GM19372 (cell line): ENCODE results near the gene ZNF280B.
"Not testable (repeated sequence)": the region's sequence is repeated elsewhere in the genome, so short reads cannot be mapped to it uniquely, and the experiment has no call there.

ENCODE experiments used
- ATAC-seq: cut with Tn5 transposase; IDR thresholded peaks from one replicate; pipeline ENCODE4 v1.9.1; 2021; ENCODE audit warnings: mild to moderate bottlenecking, low read depth, moderate library complexity; ENCODE audit not compliant: unreplicated experiment

ZNF280B gene

DNA sequence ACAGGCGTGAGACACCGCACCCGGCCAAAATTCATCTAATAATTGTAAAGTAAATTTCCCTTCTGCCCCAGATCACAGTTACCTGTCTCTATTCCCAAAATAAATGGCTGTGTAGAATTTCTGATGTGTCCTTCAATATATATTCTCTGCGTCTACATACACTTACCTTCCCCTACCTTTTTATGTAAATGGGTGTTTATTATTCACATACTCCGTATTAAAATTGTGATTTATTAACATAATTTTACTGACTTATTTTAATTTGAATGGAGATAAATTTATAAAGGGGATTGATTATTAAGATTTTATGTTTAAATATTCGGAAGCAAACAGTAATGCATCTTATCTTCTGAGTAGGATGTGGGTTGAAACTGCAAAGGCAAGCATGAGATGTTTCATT is 28.0 kb upstream of the ZNF280B start:
- no peak for ATAC-seq

DNA sequence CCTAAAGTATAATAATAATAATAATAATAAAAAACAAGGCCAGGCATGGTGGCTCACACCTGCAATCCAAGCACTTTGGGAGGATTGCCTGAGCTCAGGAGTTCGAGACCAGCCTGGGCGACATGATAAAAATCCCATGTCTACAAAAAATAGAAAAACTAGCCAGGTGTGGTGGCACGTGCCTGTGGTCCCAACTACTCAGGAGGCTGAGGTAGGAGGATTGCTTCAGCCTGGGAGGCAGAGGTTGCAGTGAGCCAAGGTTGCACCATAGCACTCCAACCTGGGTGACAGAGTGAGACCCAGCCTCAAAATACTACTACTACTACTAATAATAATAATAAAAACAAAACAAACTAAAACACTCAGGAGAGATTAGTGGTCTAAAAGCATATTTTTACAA is 27.1 kb upstream of the ZNF280B start:
- no peak for ATAC-seq

DNA sequence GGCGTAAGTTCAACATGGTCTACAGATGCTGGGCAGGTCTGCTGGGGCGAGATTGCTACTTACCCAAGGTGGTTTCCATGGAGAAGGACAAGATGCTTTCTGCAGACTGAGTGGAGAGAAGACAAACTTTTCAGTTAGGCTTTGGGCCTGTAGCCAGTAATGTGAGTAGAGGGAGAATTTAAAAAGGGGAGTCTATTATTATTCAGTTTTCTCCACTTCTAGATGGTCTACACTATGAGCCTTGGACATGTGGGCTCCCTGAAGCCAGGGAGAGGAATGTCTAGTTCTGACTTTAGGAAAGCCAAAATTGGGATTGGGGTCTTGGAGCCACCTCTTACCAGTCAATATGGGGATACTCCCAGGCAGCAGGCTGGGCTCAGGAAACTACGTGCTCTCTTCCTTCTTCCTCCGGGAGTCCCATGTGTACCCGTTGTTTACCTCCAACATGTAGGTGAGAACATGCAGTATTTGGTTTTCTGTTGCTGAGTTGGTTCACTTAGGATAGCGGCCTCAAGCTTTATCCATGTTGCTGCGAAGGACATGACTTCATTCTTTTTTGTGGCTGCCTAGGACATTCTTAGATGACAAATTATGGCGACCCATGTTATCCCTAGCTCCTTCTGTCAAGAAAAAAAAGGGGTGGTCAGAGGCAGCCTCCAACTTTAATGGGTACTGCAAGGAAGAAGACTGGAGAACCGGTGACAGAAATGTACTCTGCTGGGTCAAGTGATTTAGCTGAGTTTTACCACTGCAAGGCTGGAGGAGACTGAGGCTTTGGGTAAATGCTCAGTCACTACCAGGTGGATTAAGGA is 26.3 kb upstream of the ZNF280B start:
- ATAC-seq, result no peak

DNA sequence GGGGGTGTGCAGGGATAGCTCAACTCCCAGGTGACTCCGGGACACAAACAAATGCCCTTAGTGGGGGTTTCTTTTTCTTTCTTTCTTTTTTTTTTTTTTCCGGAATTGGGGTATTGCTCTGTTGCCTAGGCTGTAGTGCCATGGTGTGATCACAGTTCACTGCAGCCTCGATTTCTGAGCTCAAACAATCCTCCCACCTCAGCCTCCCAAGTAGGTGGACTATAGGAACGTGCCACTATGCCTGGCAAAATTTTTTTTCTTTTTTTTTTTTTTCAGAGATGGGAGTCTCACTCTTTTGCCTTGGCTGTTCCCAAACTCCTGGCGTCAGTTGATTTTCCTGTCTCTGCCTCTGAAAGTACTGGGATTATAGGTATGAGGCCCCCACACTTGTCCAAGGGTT is 25.3 kb upstream of the ZNF280B start:
- ATAC-seq, result no peak

DNA sequence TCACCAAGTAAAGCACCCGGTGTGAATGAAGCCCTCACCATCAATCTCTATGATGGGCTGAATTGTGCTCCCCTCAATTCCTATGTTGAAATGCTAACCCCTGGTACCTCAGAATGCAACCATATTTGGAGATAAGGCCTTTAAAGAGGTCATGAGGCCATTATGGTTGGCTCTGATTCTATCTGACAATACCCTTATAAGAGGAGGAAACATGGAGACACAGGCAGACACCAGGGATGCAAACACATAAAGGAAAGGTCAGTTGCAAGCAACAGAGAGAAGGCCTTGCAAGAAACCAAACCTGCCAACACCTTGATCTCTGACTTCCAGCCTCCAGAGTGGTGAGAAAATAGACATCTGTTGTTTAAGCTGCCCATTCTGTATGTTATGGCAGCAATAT is 24.9 kb upstream of the ZNF280B start:
- no peak for ATAC-seq

DNA sequence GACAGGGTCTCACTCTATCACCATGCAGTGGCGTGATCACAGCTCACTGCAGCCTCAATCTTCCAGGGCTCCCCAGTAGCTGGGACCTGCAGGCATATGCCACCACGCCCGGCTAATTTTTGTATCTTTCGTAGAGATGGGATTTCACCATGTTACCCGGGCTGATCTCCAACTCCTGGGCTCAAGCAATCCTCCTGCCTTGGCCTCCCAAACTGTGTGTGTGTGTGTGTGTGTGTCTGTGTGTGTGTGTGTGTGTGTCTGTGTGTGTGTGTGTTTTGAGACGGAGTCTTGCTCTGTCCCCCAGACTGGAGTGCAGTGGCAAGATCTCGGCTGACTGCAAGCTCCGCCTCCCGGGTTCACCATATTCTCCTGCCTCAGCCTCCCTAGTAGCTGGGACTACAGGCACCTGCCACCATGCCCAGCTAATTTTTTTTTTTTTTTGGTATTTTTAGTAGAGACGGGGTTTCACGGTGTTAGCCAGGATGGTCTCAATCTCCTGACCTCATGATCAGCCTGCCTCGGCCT is 24.1 kb upstream of the ZNF280B start:
- not testable (repeated sequence) for ATAC-seq

DNA sequence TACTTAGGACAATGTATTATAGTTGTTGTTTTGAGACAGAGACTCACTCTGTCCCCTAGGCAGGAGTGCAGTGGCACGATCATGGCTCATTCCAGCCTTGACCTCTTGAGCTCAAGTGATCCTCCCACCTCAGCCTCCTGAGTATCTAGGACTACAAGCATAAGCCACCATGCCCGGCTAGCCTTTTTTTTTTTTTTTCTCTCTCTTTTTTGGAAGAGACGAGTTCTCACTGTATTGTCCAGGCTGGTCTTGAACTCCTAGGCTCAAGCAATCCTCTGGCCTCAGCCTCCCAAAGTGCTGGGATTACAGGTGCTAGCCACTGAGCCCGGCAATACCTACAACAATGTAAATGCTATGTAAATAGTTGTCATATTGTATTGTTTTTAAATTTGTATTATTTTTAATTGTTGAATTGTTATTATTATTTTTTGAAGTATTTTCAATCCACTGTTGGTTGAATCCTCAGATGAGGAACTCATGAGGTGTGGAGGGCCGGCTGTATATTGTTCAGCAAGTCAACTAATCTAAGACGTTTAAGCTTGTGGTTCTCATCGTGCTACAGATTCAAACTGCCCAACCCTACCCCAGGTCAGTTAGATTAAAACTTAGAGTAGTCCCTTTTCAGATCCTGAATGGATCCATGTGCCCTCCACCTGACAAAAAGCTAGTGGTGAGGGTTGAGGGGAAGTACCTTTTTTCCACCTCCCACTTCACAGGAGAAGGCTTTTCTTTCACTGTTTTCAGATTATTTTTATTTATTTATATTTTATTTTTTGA is 23.4 kb upstream of the ZNF280B start:
- ATAC-seq, result no peak

DNA sequence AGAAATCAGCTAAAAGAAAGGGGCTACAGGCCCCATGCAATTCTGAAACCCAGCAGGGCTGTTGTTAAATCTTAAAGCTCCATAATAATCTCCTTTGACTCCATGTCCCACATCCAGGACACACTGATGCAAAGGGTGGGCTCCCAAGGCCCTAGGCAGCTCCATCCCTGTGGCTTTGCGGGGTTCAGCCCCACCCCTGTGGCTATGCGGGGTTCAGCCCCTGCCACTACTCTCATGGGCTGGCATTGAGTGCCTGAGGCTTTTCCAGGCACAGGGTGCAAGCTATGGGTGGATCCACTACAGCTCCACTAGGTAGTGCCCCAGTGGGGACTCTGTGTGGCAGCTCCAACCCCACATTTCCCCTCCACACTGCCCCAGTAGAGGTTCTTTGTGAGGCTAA is 20.2 kb upstream of the ZNF280B start:
- no peak for ATAC-seq

DNA sequence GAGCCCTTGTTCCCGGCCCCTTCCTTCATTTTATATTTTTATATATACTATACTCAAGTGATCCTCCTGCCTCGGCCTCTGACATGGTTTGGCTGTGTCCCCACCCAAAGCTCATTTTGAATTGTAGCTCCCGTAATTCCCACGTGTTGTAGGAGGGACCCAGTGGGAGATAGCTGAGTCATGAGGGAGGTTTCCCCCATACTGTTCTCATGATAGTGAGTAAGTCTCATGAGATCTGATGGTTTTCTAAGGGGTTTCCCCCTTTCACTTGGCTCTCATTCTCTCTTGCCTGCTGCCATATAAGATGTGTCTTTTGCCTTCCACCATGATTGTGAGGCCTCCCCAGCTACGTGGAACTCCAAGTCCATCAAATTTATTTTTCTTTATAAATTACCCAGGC is 18.8 kb upstream of the ZNF280B start:
- no peak for ATAC-seq

DNA sequence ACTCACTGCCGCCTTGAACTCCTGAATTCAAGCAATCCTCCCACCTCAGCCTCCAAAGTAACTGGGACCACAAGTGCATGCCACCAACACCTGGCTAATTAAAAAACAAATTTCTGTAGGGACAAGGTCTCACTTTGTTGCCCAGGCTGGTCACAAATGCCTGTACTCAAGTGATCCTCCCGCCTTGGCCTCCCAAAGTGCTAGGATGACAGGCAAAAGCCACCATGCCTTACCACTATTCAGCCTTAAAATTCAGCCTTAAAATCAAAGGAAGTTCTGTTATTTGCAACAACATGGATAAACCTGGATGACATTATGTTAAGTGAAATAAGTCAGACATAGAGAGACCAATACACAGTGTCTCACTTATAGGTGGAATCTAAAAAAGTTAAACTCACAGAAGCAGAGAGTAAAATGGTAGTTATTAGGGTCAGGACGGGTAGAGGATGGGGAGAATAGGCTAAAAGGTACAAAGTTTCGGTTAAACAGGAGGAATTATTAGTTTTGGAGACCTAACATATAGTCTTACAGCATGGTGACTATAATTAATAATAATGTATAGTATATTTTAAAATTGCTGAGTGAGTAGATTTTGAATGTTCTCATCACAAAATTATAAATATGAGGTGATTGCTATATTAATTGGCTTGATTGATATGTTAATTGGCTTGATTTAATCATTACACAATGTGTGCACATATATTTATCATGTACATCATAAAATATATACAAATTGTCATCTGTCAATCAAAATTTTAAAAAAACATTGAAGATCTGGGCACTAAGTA is 17.8 kb upstream of the ZNF280B start:
- no peak for ATAC-seq

DNA sequence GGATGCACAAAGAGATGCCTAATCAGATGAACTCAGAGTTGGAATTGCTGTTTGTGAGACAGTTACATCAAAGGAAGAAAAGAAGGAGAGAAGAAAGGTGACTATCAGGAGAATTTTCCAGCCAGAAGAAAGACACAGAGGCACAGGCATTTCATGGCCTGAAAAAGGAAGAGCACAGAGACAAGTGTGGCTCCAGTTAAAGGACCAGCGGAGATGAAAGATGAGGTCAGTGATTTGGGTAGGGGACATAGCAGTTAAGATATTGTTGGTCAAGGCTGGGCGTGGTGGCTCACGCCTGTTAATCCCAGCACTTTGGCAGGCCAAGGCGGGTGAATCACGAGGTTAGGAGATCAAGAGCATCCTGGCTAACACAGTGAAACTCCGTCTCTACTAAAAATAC is 15.0 kb upstream of the ZNF280B start:
- no peak for ATAC-seq

DNA sequence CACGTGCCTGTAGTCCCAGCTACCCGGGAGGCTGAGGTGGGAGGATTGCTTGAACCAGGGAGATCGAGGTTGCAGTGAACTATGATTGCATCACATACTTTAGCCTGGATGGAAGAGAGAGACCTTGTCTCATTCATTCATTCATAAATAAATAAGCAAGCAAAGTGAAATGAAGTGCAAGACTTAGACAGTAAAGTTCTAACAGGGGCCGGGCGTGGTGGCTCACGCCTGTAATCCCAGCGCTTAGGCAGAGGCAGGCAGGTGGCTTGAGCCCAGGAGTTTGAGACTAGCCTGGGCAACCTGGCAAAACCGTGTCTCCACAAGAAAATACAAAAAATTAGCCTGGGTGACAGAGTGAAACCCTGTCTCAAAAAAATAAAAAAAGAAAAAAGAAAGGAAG is 13.1 kb upstream of the ZNF280B start:
- ATAC-seq, result no peak

DNA sequence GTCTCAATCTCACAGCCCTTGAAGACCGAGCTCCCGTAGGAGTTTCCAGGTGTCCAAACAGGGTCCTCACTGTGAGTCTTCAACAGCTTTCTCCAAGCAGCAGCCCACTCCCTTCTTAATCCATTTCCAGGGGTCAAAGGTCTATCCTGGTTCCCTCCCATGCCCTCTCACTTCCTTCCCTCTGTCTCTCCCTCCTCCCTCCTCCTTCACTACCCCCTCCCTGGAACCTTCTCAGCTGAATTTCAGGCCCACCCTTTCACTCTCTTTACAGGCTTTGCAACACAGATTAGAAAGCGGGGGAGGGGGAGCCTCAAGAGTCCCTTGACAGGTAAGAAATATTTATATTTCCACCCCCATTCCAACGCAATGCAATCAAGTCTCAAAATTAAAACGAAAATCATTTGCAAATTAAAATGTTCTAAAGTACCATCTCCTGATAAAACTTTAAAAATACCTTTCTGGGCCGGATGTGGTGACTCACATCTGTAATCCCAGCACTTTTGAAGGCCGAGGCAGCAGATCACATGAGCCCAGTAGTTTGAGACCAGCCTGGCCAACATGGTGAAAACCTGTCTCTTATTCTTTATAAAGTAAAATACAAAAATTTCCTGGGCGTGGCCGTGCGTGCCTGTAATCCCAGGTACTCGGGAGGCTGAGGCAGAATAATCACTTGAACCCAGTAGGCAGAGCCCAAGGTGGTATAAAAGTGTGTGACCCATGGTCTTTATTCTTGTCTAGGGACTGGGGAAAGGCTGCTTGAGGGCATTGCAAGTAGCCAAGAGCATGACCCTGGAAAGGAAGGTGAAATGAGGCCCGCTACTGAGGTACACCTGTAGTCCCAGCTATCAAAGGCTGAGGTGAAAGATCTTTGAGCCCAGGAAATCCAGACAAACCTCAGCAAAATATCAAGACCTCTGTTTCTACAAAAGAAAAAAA is 12.4 kb upstream of the ZNF280B start:
- ATAC-seq, result no peak

DNA sequence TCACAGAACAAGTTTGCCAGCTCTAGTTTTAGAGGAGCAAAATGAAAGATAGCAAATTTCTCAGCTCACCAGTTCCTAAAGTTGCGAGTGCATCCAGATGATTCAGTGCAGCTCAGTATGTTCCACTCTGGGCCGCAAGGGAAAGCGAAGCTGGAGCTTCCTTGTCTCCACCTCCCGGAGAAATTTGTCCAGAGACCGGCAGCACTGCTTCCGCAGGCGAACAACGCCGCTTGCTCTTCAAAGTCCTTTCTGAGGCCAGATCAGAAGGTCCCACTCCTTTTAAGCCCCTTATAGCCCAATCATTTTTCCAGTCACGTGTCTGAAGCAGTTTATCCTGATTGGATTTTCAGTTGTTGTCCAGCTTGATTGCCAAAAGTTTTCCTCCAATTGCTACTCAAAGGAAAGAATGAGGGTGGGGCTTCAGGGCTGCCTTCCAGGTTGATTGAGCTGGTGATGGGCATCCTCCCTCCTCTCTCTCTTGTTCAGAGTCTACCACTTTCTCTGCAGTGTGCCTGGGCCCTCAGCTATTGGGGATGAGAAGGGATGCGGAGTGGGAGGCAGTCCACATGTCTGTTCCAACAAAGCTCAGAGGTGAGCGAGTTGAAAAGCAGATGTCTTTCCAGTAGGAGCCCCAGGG is 11.6 kb upstream of the ZNF280B start, which contains the start of gene ZNF280A:
ZNF280A (minus strand) TSS at position 251 of the 637 bp plus-strand sequence. CDS start 4,640 bp downstream, outside the sequence.
- no peak for ATAC-seq

DNA sequence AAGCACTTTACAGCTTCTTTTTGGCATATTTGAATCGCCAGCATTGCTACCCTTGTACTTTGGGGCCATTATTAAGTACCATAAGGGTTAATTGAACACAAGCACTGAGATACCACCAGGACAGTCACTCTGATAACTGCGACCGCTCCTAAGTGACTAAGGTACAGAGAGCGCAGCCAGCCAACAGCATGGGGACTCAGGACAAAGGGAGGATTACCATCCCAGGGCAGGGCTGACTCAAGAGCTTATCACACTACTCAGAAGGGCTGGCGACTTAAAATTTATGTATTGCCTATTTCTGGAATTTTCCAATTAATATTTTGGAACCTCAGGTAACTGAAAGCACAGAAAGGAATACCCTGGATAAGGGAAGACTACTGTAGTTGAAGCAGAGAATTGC is 11.0 kb upstream of the ZNF280B start:
- no peak for ATAC-seq

DNA sequence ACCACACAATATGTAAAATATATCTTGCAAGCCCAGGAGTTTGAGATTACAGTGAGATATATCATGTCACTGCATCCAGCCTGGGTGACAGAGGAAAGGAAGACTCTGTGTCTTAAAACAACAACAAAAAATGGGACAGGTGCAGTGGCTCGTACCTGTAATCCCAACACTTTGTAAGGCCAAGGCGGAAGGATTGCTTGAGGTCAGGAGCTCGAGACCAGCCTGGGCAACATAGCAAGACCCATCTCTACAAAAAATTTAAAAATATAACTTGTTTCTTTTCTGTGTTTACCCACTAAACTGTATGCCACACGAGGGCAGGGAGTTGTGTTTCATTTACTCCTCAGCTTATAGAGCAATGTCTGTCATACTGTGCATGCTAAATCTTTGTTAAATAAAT is 8.4 kb upstream of the ZNF280B start:
- no peak for ATAC-seq

DNA sequence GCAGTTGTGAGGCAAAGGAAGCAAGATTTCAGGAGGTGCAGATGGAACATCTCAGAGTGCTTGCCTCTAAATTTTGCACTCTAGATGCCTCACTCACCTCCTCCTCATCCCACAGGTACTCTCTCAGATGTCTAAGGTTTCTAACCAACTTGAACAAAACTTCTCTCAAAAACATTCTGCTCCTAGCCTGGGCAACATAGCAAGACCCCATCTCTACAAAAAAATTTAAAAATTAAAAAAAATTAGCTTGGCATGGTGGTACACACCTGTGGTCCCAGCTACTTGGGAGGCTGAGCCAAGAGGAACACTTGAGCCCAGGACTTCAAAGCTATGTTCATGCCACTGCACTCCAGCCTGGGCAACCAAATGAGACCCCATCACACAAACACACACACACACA is 7.3 kb upstream of the ZNF280B start:
- ATAC-seq, result no peak

DNA sequence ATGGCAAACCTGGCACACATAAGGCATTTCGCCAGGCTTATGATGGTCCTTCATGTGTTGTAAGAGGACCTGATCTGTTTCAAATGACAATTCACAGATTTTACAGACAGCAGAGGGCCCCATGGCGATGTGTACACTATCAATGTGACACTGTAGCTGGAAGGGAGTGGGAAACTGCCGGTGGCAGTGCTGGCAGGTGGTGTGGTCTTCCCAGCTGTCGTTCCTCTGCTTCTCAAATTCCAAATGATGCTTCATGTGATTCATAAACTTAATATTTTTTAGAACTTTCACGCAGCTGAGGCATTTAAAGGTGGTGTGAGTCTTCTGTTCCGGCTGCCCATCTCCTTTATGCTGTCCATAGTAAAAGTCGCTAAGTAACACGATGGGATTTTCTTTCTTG is 5.9 kb upstream of the ZNF280B start:
- not testable (repeated sequence) for ATAC-seq

DNA sequence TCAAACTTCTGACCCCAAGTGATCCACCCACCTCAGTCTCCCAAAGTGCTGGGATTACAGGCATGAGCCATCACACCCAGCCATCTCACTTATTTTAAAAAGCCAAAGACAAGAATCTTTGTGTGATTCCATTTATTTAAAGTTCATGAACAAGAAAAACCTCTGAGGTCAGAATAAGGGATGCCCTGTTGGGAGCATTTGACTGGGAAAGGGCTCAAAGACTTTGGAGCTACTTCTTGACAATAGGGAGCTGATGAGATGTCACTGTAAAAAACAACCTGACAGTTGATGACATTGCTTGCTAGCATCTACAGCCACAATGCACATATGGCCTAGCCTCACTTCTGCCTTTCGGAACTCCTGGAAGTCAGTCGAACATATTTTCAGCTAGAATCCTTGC is 5.1 kb upstream of the ZNF280B start:
- no peak for ATAC-seq
